HG03565 (cell line): ENCODE data around the gene ITGA5.

Source experiments
- ATAC-seq: cut with Tn5 transposase; IDR thresholded peaks from one replicate; pipeline ENCODE4 v1.9.1; 2021; ENCODE audit warnings: mild to moderate bottlenecking, moderate library complexity; ENCODE audit not compliant: unreplicated experiment

The ITGA5 gene

DNA sequence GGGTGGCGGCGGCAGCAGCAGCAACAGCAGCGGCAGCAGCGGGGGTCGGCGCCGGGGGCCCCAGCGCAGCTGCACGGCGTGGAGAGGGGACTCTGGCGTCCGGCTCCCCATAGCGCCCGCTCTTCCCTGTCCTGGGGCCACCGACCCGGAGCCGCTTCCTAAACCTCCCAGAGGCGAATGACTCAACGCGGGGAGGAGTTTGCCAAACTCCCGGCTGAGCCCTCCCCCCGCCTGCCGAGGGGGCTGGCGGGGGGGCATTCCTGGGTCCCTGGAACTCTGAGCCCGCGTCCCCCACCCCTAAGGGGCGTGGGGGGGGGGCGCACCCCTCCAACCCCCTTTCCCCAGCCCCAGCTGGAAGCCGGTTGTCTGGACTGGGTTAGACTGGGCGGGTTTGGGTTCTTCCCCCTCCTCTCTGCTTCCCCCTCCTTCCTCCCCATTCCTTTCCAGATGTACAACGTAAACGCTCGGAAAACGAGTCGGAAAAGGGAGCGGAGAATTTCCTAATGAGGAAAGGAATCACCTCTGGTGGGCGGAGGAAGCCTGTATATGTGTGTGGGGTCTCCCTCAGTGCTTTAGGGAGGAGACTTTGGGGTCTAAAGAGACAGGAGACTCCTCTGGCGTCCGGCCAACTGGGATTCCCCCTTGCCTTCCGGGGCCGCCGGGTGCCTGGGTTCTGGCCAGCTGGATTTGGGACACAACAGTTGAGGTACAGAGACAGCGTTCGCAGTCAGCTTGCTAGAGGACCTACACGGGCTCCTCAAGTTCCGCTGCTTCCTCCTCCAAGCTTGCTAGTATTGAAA lies at the start of gene ITGA5:
Gene ITGA5, minus strand, starts transcription at position 179 of the 800 bp plus-strand sequence. Its CDS starts 68 bp downstream, at position 111.
- ATAC-seq = no peak

DNA sequence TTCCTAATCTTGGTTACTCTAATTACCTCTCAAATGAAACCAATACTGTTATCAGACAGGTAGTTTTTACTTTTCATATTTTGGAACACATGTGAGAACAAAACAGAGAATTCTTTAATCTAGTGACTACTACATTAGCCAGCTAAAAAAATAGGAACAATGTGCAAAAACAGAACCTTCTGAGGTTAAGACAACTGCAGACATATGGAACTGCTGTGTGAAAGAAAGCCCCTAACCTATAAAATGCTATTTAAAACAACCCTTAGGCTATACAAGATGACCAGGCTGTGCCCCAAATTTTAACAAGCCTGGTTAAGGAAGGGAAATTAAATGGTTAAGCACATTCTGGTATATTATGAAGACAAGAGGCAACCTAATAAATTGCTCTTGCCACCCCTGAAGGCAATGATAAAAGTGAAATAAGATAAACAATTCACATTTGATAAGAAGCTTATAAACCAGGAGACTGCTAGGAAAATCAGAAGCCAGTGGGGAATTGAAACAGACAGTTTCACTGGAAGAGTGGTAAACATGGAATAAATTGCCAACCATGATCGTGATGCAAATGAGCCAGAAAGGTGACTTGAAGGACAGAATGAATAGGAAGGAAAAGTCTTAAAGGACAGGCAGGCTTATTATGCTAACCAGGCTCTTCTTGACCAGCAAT lies 46.9 kb upstream of the ITGA5 start:
- ATAC-seq = no peak

DNA sequence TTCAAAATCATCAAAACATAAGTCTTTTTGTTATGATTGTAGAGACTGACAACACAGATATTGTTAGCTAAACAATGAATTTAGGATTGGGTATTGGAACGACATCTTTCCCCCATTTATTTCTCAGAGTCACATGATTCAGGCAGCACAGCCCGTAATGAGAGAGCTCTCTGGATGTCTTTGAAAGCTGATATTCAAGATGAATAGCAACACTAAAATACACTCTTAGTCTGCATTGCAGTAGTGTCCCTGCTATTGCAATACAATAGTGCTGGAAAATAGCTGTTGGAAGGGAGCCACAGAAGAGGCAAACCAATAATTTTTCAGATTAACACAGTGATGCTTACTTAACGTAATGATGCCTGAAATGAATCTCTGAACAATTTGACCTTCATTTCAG lies 44.4 kb upstream of the ITGA5 start:
- no peak for ATAC-seq

DNA sequence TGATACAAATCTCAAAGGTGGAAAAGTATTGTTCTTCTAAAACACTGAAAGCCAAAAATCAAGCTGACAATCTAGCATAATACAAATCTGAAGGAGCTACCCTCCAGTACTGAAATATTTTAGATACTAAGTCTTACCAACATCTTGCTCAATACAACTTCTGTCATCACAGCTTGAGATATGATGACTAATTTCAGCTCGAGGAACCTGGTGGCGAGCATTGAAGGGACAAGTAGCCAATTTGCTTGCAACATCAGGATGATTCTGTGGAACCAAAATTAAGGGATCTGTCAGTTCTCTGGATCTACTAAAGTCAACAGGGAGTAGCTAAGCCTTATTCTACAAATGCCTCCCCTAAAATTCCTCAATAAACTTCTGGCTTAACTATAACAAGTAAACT lies 44.0 kb upstream of the ITGA5 start:
- ATAC-seq = no peak

DNA sequence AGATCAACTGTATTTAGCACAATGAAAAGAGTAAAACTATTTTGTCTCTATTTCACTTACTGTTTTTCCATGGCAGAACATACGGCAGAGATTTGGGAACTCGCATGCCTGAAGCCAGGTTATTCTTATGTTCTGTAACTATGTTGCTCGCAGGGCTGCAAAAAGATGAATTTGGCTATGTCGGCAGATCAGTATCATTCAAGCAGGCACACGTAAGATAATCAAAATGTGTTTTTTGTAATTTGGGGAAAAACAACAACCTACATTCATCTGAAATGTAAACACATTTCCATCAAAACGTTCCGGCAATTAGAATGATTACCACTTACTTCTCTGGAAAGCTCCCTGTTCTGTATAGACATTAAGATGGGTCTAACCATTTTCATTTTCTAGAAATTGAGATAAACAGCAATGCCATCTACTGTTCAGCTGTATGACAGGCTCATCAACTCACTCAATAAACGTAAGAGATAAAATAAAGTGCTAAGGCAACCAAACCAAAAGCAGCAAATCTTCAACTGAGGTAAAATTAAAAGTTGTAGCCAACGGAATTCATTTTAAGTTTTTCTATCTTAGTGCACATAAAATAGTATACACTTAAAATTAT lies 41.4 kb upstream of the ITGA5 start:
- ATAC-seq = no peak

DNA sequence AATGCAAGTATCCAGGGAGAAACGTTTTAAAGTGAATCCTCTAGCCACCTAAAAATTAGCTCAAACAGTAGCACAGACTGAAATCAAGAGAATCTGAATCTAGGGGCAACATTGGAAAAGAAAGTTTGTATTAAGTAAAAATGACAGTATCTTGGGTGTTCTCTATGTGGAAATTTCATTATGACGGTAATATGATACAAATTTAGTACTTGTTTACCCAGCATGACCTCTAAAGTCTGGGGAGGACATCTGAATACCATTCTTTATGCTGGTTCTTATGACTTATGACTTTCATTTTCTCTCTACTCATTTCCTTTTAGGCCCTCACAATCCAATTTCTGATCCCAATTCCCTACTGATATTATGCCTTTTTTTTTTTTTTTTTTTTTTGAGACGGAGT lies 40.3 kb upstream of the ITGA5 start:
- ATAC-seq = no peak

DNA sequence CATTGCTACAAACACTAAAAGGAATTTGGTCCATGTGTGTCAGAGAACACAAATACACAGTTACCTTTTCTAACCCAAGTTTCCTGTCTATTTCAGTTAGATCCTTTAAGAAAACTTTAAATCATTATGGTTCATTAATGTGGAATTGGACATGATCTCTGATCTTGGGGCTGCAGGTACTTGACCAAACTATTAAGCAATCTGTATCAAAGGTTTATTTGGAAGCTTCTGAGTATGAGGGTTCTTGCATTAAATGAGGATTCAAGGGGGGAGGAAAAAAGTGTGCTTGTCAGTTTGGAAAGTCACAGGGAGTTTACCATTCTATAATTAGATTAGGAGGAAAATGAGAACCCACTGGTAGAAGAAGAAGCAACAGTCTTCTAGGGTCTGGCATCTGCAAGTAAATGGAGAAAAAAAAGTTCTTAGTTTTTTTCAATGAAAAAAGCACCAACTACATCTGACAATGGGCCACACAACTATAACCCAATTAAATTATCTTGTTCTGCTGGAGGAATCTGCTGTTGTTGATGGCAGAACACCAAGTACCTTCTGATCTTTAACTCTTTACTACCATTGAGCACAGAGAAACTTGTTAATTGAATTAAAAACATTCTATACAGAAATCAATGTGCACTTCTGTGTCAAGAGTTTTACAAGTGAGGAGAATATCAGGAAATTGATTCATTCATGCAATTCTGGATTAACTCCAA lies 36.8 kb upstream of the ITGA5 start:
- ATAC-seq = no peak

DNA sequence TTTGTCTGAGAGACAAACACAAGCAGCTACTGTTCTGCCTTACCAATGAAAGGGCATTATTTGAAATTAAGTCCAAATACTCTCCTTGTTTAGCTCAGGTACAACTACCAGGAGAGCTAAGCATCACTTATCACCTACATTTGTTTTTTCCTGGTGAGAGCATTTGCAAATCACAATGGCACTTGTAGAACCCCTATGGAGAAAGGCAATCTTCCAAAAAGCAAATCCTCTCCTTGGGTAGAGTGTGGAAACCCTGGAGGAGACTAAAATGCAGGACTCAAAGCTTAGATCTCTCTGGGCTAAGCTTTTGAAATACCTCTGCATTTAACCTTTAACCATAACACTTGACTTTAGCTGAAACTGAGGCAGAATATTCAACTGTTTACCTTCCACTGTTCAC lies 33.6 kb upstream of the ITGA5 start:
- ATAC-seq = no peak

DNA sequence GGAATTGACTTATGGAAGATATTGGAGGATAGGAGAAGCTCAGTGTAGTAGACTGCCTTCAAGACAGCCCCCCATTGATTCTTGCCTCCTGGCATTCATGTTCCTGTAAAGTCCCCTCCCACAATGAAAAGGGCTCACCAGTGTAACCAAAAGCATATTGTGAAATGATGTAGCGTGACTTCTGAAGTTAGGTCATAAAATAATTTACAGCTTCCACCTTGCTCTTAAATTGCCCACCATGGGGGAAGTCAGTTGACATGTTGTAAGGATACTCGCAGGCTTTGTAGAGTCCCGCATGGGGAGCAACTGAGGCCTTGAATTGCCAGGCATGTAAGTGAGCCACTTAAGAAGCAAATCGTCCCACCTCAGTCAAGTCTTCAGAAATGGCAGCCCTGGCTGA lies 29.3 kb upstream of the ITGA5 start:
- ATAC-seq = no peak

DNA sequence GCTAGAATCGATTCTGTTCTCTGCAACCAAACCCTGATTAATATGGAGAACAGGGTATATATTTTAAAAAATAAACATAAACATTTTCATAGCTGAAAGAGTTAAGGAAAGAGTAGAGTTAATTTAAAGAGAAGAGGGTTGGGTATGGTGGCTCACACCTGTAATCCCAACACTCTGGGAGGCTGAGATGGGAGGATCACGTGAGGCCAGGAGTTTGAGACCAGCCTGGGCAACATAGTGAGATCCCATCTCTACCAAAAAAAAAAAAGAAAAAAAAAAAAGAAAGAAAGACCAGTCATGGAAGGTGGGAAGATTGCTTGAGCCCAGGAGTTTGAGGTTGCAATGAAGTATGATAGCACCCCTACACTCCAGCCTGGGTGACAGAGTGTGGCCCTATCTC lies 28.9 kb upstream of the ITGA5 start:
- ATAC-seq = no peak

DNA sequence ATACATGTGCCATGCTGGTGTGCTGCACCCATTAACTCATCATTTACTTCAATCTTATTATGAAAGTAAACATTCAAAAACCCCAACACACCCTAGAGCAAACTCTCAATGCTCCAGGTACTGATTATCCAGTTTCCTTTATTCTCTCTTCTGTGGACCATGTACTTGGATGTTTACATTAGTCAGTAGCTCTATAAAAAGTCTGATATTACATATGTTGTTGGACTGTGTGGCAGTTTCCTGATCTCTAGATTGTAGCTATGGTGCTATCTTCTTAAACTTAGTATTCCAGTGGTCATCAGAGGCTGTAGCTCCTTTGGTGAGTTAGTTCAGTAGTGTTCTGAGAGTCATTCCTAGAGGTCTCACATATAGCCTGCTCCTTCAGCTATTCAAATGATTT lies 25.1 kb upstream of the ITGA5 start:
- no peak for ATAC-seq

DNA sequence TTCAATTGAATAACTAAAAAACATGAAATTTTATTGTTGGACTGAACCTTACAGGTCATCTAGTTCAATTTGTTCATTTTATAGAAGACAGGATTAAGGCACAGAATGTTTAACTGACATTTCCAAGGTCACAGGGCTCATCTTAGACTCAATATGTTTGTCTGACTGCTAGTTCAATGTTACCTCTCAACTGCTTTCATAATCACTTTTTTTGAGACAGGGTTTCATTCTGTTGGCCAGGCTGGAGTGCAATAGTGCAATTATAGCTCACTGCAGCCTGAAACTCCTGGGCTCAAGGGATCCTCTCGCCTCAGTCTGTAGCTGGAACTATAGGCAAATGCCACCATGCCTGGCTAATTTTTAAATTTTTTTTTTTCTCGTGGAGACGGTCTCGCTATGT lies 24.4 kb upstream of the ITGA5 start:
- ATAC-seq = no peak

DNA sequence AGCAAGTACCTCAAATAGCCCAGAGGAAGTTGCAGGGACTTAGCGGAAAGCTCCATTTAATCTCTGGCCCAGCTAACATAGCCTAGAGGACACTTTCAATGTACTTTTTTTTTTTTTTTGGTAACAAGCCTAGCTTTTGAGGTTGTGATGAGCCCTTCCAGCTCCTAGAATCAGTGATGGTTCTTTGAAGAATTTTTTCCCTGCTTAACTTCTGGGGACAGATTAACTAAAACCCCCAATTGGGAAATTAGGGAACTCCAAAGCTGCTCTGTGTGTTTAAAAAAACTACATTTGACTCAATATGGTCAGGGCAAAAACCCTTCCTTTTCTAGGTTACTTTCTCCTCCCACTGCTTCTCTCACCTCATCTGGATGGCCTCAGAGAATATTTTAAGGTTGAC lies 23.9 kb upstream of the ITGA5 start:
- no peak for ATAC-seq

DNA sequence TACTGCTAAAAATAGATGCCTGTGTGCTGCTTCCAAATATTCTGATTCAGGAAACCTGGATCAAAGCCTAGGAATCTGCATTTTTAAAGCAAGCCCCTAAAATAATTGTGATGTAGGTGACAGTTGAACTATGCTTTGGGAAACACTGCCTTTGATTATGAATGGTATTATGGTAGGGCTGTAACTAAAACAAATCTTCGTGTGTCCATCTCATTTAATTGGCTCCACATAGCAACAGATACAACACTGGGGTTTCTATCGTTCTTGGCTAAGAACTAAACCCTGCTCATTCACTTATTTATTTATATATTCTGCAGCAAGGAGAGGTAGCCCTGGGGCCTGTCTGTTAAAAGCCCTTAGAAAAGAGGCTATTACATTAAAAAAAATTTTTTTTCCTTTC lies 23.0 kb upstream of the ITGA5 start:
- no peak for ATAC-seq

DNA sequence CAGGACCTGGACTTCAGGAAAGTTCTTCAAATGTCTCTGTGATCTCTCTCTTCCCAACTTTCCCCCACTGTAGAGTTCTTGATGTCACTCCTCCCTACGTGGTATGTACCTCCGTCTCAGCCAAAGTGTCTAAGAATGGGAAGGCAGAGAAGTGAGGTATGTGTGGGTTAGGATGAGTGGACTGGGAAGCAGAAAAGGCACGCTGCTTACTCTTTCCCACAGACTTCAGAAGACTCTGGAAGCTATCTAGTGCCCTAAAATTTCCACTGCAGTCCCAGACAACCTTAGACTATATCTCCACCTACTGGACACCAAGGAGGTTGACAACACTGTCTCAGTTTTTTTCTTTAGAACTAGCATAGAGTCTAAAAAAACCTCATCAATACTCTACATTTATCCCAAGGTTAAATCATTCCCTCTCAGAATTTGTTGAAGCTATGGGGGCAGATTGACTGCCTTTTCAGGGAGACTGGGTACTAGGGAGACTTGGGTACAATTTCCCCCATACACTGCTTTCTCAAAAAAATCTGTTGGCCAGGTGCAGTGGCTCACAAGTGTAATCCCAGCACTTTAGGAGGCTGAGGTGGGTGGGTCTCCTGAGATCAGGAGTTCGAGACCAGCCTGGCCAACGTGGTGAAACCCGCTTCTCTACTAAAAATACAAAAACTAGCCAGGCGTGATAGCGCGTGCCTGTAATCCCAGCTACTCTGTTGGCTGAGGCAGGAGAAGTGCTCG lies 20.6 kb upstream of the ITGA5 start:
- no peak for ATAC-seq

DNA sequence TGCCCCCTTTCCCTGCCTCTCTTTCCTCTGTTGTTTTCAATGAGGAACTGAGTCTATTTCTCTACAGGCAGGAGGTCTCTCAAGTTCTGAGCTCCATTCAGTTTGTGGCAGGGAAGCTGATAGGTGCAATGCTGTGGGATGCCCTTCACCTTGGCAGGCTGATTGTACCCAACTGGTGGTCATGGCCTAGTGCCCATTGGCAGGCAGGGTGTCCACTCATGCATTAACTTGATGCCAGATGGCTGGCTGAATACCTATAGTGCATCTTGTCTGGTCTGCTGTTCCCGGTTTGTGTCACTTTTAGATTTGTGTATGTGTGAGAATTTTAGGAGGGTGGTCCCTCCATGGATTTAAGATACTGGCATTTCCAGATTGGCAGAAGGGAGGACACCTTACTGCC lies 20.0 kb upstream of the ITGA5 start:
- ATAC-seq = no peak

DNA sequence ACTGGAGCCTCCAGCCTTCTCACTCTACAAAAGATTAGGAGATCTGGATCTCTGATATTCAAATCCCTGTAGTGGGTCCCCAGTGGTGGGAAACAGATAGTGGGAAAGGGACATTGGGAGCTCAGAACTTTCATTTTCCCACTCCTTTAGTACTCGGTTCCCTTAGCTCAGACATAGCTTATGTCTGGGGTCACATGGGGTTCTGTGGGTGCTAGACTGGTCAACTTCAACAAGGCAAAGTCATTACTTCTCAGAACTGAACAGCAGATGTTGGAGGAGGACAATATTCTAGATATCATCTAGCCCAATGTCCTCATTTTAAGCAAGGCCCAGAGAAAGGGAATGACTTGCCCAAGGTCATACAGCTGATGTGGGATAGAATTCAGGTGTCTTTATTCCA lies 19.5 kb upstream of the ITGA5 start:
- ATAC-seq = no peak

DNA sequence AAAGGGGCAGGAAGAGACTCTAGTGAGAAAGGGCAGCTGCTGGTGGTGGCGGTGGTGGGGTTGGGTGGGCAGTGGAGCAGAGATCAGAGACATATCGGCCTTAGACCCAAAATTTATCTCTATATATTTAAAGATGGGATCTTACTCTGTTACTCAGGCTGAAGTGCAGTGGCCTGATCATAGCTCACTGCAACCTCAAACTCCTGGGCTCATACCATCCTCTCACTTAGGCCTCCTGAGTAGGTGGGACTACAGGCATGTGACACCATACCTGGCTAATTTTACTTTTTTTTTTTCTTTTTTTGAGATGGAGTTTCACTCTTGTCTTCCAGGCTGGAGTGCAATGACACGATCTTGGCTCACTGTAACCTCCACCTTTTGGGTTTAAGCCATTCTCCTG lies 18.6 kb upstream of the ITGA5 start:
- no peak for ATAC-seq

DNA sequence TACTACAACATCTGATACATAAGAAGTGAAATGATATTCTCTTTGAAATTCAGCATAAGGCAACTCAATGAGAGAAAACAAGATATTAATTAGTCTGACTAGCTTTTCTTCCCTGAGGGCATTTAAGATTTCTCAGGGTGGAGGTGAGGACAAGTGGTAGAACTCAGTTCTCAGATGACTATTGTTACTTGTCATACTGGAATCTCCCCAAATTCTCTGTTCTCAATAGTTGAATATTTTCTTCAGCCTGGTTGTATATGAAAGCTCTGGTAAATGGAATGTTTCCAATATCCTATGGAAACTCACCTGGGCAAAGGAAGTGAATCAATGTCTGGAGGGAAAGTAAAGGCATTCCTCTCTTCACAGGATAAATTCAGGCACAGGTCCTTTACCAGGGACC lies 18.2 kb upstream of the ITGA5 start:
- no peak for ATAC-seq

DNA sequence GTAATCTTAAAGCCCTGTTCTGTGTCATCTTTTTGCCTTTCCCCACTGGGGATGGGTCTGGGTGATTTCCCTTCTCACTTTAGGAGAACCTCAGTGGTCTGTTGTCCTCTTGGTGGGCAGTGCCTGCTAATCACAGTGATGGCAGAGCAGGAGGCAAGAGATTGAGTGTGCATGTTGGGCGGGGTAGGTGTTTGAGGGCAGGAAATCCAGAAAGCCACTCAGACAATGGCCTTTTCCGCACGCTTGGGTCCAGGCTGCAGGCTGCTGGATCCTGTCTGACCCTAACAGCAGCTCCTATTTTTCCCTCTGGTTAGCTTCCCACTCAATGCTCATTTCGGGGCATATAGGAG lies 13.7 kb upstream of the ITGA5 start:
- ATAC-seq = no peak
